Measurements from ENCODE around the gene DNAJC13.

GRCh38 chr3:132542577-132542976, 125.3 kb downstream of the DNAJC13 start:
- TF ChIP-seq CTCF (IDR thresholded peaks at IDR 0.05 in 2 of 3, conservative IDR thresholded peaks at IDR 0.05 in 1 of 3; ENCODE audit: borderline replicate concordance in 1 of 3, insufficient read depth in 1 of 3, low read depth in 2 of 3, low read length in 2 of 3) (no peak), REST (IDR thresholded peaks at IDR 0.05; ENCODE audit: low read depth) (no peak), SP1 (IDR thresholded peaks at IDR 0.05; ENCODE audit: low read depth) (no peak), JUND (IDR thresholded peaks at IDR 0.05) (no peak), POLR2A (IDR thresholded peaks at IDR 0.05; ENCODE audit: borderline replicate concordance, extremely low read depth, insufficient read depth, insufficient read length) (no peak), ZFX (IDR thresholded peaks at IDR 0.05) (no peak), RAD21 (IDR thresholded peaks at IDR 0.05; ENCODE audit: low read depth) (no peak)
